Rectal smooth muscle tissue (tissue), 1 donor: ENCODE results near the gene CNIH3.
"Not testable (repeated sequence)": the region's sequence is repeated elsewhere in the genome, so short reads cannot be mapped to it uniquely, and the experiment has no call there.

Source experiments
- H3K27ac ChIP-seq: one replicate; pipeline ENCODE4 v1.7.0; 2013; ENCODE audit warnings: low read depth, low read length, inconsistent platforms
- H3K27me3 ChIP-seq: one replicate; pipeline ENCODE4 v1.7.0; 2013; ENCODE audit warnings: low read length; ENCODE audit not compliant: control insufficient read depth, insufficient read depth
- H3K36me3 ChIP-seq: one replicate; pipeline ENCODE4 v1.7.0; 2013; ENCODE audit warnings: low read length; ENCODE audit not compliant: control insufficient read depth, insufficient read depth
- H3K4me1 ChIP-seq: one replicate; pipeline ENCODE4 v1.7.0; 2013; ENCODE audit warnings: low read length; ENCODE audit not compliant: control insufficient read depth, insufficient read depth
- H3K4me3 ChIP-seq: one replicate; pipeline ENCODE4 v1.7.0; 2013; ENCODE audit warnings: low read length
- H3K9ac ChIP-seq: one replicate; pipeline ENCODE4 v1.7.0; 2013; ENCODE audit warnings: low read length

Gene CNIH3

GRCh38 chr1:224681816-224682215 lies 65.7 kb downstream of the CNIH3 start:
- no peaks in the 10 kb centered on the region for H3K27me3 ChIP-seq
- no peak overlapping the region for H3K27ac ChIP-seq
- no peaks in the 10 kb centered on the region for H3K36me3 ChIP-seq
- no peak overlapping the region for H3K4me3 ChIP-seq
- H3K9ac ChIP-seq = no peak overlapping the region
- H3K4me1 ChIP-seq = no peaks in the 10 kb centered on the region

DNA sequence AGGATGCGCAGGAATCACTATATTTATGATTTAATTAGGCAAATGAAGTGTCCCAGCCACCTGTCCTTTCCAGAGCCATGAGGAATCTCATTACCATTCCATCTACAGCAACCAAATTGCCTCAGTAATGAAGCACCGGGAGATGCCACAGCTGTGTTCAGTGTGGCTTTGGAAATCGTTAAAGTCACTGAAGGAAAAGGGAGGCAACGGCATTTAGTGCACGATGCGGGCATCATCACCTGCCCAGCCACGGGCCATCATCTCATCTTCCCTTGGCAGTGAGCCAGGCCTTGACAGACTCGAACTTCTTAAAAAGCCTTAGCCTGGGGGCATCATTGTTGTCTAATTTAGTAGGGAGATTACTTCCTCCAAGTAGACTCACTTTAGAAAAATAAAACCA lies 67.8 kb downstream of the CNIH3 start:
- no peaks in the 10 kb centered on the region for H3K36me3 ChIP-seq
- H3K27me3 ChIP-seq = no peaks in the 10 kb centered on the region
- no peak overlapping the region for H3K27ac ChIP-seq
- no peak overlapping the region for H3K4me3 ChIP-seq
- H3K4me1 ChIP-seq = no peaks in the 10 kb centered on the region
- no peak overlapping the region for H3K9ac ChIP-seq

GRCh38 chr1:224684979-224685425 lies 68.9 kb downstream of the CNIH3 start:
- no peaks in the 10 kb centered on the region for H3K36me3 ChIP-seq
- H3K9ac ChIP-seq = no peak overlapping the region
- H3K4me1 ChIP-seq = no peaks in the 10 kb centered on the region
- no peaks in the 10 kb centered on the region for H3K27me3 ChIP-seq
- no peak overlapping the region for H3K27ac ChIP-seq
- no peak overlapping the region for H3K4me3 ChIP-seq

- H3K27ac ChIP-seq, H3K4me3 ChIP-seq, H3K27me3 ChIP-seq, H3K9ac ChIP-seq, H3K36me3 ChIP-seq, H3K4me1 ChIP-seq: not testable (repeated sequence)
Observed at GRCh38 chr1:224686140-224686539, 70.0 kb downstream of the CNIH3 start.

GRCh38 chr1:224687465-224687864 lies 71.3 kb downstream of the CNIH3 start:
- Histone ChIP-seq H3K36me3 (no peaks in the 10 kb centered on the region), H3K4me1 (no peaks in the 10 kb centered on the region), H3K9ac (no peak overlapping the region), H3K27ac (no peak overlapping the region), H3K4me3 (no peak overlapping the region), H3K27me3 (no peaks in the 10 kb centered on the region)

DNA sequence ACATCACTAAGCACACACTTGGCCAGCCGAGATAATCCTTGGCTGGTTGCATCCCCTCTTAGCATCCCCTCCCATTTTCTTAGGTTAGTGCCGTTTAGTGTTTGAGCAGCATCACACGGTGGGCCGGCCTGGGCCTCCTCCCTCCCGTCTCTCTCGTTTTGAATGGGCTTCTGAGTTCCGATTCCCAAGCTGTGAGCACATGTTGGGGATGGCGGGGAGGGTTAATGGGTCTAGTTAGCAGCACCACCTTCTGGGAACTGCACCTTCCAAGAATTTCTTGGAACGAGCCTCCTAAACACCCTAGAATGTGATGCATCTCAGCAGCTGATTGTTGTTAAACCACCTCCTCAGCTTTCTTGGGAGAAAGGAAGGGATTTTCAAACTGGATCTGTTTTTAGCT lies 73.3 kb downstream of the CNIH3 start:
- H3K4me3 ChIP-seq = no peak overlapping the region
- H3K36me3 ChIP-seq = no peaks in the 10 kb centered on the region
- no peaks in the 10 kb centered on the region for H3K4me1 ChIP-seq
- no peak overlapping the region for H3K9ac ChIP-seq
- H3K27ac ChIP-seq = no peak overlapping the region
- no peaks in the 10 kb centered on the region for H3K27me3 ChIP-seq

DNA sequence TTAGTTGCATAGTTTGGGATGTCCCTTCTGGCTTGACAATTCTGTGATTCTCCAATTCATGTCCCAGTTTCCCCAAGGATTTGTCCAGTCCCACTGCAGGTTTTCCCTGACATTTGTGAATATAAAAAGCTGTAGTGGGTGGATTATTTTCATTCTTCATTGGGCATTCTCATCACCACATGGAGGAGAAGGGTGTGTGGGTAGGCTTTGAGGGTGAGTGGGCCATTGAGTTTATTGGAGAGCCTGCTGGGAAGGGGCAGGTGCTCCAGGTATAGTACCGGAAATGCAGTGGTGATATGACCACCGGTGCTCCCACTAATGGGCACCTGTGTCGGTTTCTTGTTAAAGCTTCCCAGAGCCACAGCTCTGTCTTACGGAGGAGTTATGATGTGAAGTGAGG lies 74.5 kb downstream of the CNIH3 start:
- H3K9ac ChIP-seq = no peak overlapping the region
- no peaks in the 10 kb centered on the region for H3K4me1 ChIP-seq
- no peaks in the 10 kb centered on the region for H3K27me3 ChIP-seq
- H3K27ac ChIP-seq = no peak overlapping the region
- H3K4me3 ChIP-seq = no peak overlapping the region
- H3K36me3 ChIP-seq = no peaks in the 10 kb centered on the region

GRCh38 chr1:224691148-224691925 lies 75.2 kb downstream of the CNIH3 start:
- Histone ChIP-seq H3K27ac (no peak overlapping the region), H3K27me3 (no peaks in the 10 kb centered on the region), H3K9ac (no peak overlapping the region), H3K4me1 (no peaks in the 10 kb centered on the region), H3K4me3 (no peak overlapping the region), H3K36me3 (no peaks in the 10 kb centered on the region)

GRCh38 chr1:224694969-224695368 lies 78.9 kb downstream of the CNIH3 start:
- H3K36me3 ChIP-seq = no peaks in the 10 kb centered on the region
- H3K4me3 ChIP-seq = no peak overlapping the region
- H3K27me3 ChIP-seq = no peaks in the 10 kb centered on the region
- H3K27ac ChIP-seq = no peak overlapping the region
- no peak overlapping the region for H3K9ac ChIP-seq
- no peaks in the 10 kb centered on the region for H3K4me1 ChIP-seq

- Histone ChIP-seq H3K36me3 (no peaks in the 10 kb centered on the region), H3K27ac (no peak overlapping the region), H3K4me3 (no peak overlapping the region), H3K4me1 (no peaks in the 10 kb centered on the region), H3K27me3 (no peaks in the 10 kb centered on the region), H3K9ac (no peak overlapping the region)
Observed at GRCh38 chr1:224696021-224696420, 79.9 kb downstream of the CNIH3 start.

DNA sequence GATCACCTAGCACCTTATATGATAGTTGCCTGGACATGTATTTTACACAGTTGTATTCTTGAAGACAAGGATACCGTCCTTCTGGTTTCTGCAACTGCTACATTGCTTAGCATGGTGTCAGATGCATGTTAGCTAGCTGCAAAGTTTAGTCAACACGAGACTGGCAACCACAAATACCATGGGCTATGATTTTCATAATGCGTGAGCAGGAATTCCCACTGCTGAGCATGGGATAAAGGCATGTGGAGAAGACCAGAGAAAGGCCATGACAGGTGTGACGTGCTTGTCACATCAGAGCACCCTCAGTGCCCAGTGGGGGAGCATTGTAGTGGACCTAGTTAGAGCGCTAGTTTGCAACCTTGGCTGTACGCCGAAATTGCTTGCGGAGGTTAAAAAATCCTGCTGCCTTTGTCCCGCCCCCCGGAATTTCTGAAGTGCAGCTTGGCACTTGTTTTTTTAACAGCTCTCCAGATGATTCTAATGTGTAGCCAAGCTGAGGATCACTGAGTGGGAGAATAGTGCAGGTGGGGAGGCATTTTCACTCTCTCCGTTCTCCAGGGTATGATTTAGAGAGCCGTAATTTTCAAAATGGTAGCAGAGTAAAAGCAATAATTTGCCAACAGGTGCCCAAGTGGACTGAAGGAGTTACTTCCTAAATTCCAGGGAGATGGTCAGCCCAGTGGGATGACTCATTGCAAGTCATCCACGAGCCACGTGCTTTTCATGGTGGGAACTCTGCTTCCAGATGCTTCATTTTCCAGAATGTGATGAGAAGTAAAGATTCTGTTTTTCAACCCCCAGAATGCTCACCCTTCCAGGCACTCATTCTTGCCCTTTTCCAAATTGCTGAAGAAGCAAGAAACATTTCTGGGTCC lies 81.0 kb downstream of the CNIH3 start:
- no peaks in the 10 kb centered on the region for H3K36me3 ChIP-seq
- H3K27me3 ChIP-seq = no peaks in the 10 kb centered on the region
- H3K27ac ChIP-seq = no peak overlapping the region
- H3K4me1 ChIP-seq = no peaks in the 10 kb centered on the region
- H3K9ac ChIP-seq = no peak overlapping the region
- no peak overlapping the region for H3K4me3 ChIP-seq

DNA sequence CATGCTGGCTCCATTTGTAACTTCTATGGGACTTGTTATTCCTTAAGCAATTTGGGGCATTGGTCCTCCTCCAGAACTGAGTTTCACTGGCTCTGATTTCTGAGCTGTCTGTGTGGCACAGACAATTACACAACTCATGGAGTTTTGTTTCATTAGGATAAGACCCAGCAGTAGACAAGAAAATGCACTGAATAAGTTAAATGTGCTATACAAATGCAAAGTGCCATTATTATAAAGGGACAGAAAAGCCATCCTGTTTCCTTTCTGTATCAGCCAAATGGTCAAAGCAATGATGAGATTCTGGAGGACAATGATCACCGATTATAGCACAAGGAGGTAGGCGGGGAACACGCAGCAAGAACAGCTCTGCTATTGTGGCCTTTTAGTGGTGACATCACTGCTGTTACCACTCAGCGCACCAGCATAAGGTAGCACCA lies 81.9 kb downstream of the CNIH3 start:
- Histone ChIP-seq H3K27me3 (no peaks in the 10 kb centered on the region), H3K9ac (no peak overlapping the region), H3K4me1 (no peaks in the 10 kb centered on the region), H3K36me3 (no peaks in the 10 kb centered on the region), H3K27ac (no peak overlapping the region), H3K4me3 (no peak overlapping the region)
